Retinal pigment epithelial cell (primary cell): Measurements from ENCODE around the gene SELENOK.

Experiments used
- DNase-seq: peaks from one replicate; pipeline ENCODE4 v3.0.0-alpha.2; 2010; ENCODE audit warnings: low read depth
- H3K4me3 ChIP-seq: 2 replicates; pipeline ENCODE4 v1.5.1; 2011; ENCODE audit warnings: mild to moderate bottlenecking, low read length, control low read depth, moderate library complexity
- CTCF ChIP-seq: conservative IDR thresholded peaks from 2 replicates; pipeline ENCODE4 v1.5.1; 2011; ENCODE audit warnings: low read depth, low read length, control low read depth, inconsistent platforms

Gene SELENOK

DNA sequence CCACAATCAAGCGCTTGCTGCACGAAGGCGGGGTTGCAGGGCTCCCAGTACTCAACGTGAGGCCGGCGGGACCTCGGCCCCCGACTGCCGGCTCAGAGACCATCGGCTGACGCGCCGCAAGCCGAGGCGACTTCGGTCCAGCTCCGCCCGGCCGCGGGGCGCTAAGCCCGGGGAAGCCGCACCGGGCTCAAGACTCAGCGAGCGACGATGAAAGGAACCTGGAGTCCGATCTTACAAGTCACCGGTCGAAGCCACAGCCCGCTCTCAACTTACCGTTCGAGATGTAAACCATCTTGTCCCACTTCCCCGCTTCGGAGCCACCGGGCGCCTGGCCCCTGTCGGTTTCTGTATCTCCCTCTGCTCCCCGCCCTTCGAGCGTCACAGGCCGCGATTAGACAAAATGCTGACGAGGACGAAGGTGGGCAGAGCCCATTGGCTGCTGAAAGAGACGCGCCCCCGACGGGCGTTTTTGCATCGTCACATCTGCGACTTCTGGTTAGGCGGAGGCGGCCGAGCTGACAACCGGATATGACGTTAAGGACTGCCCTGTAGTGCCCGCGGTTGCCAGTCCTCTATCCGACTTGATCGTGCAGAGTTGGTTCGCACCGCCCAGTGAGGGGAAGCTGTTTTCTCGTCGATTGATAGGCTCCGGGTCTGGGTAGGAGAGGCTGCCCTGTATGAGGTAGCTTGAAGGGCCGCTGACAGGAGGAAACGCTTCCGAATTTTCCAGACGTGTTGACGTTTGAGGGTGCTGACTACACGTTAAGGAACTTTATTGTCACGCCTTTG, at the start of gene SELENOK:
Gene SELENOK (minus strand): TSS at position 363 of the 789 bp plus-strand sequence.
- peak within 1 kb of the TSS; percentile 71 for H3K4me3 ChIP-seq
- DNase-seq: peak; percentile 98
- TF ChIP-seq CTCF: no peak

DNA sequence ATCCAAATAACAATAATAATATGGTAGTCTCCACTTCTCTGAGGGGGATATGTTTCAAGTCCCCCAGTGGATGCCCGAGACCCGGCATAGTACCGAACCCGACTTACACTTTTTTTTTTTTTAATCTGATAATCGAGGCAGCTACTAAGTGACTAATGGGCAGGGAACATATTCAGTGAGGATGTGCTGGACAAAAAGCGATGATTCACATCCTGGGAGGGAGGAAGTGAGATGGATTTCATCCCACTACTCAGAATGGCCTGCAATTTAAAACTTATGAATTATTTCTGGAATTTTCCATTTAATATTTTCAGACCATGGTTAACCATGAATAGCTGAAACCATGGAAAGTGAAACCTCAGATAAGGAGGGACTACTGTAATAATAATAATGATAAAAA, 49.5 kb upstream of the SELENOK start:
- no peak for DNase-seq
- H3K4me3 ChIP-seq: no peak overlapping the region
- TF ChIP-seq CTCF: no peak

GRCh38 chr3:53940623-53941022, 49.0 kb upstream of the SELENOK start:
- H3K4me3 ChIP-seq: no peak overlapping the region
- DNase-seq: no peak
- TF ChIP-seq CTCF: no peak

DNA sequence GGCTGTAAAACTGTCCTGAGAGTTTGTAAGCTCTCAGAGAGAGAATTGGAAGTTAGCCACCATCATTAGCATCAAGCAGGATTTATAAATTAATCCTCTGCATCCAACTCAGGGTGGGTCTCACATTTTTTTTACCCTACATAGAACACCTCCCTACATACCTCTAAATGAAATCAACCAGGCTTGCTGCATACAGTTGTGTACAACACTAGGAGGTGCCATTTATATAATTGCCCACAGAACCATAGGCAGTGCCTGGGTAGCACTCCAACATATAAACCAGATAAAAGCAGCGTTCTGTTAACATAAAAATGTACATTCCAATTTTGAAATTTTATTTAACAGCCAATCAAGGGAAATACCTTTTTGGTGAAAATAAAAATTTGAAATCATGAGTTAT, 48.2 kb upstream of the SELENOK start:
- TF ChIP-seq CTCF: no peak
- DNase-seq: peak; percentile 13
- no peak overlapping the region for H3K4me3 ChIP-seq

DNA sequence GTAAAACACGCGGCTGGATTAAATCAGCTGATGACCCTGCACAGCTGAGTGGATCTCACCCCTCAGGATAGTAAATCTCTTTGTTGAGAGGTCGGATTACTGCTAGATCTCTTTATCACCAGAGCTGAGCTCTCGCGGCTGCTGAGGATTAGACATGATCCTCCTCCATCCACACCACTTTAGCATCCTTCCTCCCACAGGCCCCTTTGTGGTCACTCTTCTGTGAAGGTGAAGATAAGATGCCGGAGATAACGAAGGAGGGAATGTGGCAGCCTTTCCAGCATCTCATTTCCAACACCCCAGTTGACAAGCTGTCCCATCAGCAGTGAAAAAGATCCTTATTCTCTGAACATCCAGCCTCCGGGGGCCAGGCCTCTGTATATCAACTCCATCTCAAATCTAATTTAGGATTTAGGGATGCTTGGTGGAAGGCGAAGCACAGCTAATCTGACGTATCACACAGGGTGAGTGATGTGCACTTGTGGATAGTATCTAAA, 47.5 kb upstream of the SELENOK start:
- TF ChIP-seq CTCF: no peak
- DNase-seq: no peak
- no peak overlapping the region for H3K4me3 ChIP-seq

DNA sequence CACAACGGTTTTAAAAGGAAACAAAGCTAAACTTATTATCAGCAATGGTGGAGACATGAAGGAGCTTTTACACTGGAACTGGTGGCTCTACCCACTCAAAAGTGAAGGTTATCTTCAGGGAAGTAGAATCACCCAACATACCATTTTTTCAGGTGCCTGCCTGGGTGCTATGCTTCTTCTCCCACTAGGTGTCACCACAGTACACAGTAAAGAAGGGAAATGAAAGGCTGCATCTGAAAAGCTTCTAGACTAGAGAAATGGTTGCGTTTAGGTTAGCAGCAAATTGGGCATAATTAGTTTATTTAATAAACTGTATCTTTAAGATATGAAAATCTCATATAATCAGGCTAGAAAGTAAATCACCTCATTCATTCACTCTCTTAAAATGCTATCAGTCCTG, 47.0 kb upstream of the SELENOK start:
- no peak overlapping the region for H3K4me3 ChIP-seq
- peak; percentile 86 for TF ChIP-seq CTCF
- peak; percentile 2 for DNase-seq

DNA sequence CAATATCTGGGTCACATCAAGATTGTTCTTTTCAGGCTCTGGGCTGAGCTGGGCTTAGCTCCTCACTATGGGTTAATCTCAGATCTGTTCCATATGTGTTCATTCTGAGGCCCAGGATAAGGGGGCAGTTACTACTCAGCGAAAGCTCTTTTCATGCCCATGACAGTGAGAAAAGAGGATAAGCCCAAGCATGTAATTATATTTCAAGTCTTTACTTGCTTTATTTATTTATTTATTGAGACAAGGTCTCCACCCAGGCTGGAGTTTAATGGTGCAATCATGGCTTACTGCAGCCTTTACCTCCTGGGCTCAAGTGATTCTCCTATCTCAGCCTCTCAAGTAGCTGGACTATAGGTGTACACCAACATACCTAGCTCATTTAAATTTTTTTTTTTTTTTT, 44.7 kb upstream of the SELENOK start:
- no peak for TF ChIP-seq CTCF
- H3K4me3 ChIP-seq: no peak overlapping the region
- DNase-seq: no peak
